Activated T-cell treated with anti-CD3 and anti-CD28 coated beads, Interleukin-2, amount 50 U/mL, for 4 hours (primary cell): ENCODE data around the gene OSBPL3. TPM values are rescaled to one million over a fixed set of nuclear protein-coding genes. Genes with fewer than 3 reads are reported as not detected.

Experiments
- ATAC-seq, 2 donors: fragments of 200-7000 bp; cut with Tn5 transposase; one replicate each; pipeline ENCODE4 v1.10.0; 2021
- DNase-seq: peaks from one replicate; pipeline ENCODE4 v3.0.0-alpha.2; 2020
- H3K27me3 Mint-ChIP-seq: one replicate; pipeline ENCODE4 v1.8.0; 2021; ENCODE audit warnings: low read depth, mixed read lengths
- H3K36me3 Mint-ChIP-seq: one replicate; pipeline ENCODE4 v1.8.0; 2022; ENCODE audit warnings: mixed read lengths; ENCODE audit not compliant: insufficient read depth
- H3K4me1 Mint-ChIP-seq: one replicate; pipeline ENCODE4 v1.8.0; 2021; ENCODE audit warnings: low read depth, mixed read lengths
- H3K4me3 Mint-ChIP-seq: one replicate; pipeline ENCODE4 v1.8.0; 2021; ENCODE audit warnings: mild to moderate bottlenecking, moderate library complexity, mixed read lengths
- H3K9me3 Mint-ChIP-seq: one replicate; pipeline ENCODE4 v1.8.0; 2021; ENCODE audit warnings: mixed read lengths
- total RNA-seq, 3 donors: library from RNA; stranded (reverse); gene quantifications; one replicate each; pipeline ENCODE4 v1.2.1, GENCODE V29; 2021

The OSBPL3 gene
- total RNA-seq, 3 donors from 2014 or later, result 59.0 to 85.4 (median 81.8) TPM

GRCh38 chr7:24871770-24872169 lies 108.2 kb downstream of the OSBPL3 start:
- no peak overlapping the region for H3K4me3 Mint-ChIP-seq
- no peaks in the 10 kb centered on the region for H3K27me3 Mint-ChIP-seq
- H3K36me3 Mint-ChIP-seq, result peaks cover 26% of the 10 kb centered on the region
- peaks cover 17% of the 10 kb centered on the region for H3K4me1 Mint-ChIP-seq
- ATAC-seq, result no peak
- no peaks in the 10 kb centered on the region for H3K9me3 Mint-ChIP-seq
- DNase-seq, result no peak

- no peak overlapping the region for H3K4me3 Mint-ChIP-seq
- no peaks in the 10 kb centered on the region for H3K9me3 Mint-ChIP-seq
- no peaks in the 10 kb centered on the region for H3K27me3 Mint-ChIP-seq
- no peak for ATAC-seq
- DNase-seq, result no peak
- peaks cover 23% of the 10 kb centered on the region for H3K4me1 Mint-ChIP-seq
- peaks cover 33% of the 10 kb centered on the region for H3K36me3 Mint-ChIP-seq
These were observed 109.2 kb downstream of the OSBPL3 start for GRCh38 chr7:24870766-24871165.

- Mint-ChIP-seq H3K9me3 (no peaks in the 10 kb centered on the region), H3K27me3 (no peaks in the 10 kb centered on the region), H3K4me1 (peaks cover 33% of the 10 kb centered on the region), H3K36me3 (peaks cover 43% of the 10 kb centered on the region), H3K4me3 (no peak overlapping the region)
- DNase-seq (no peak), ATAC-seq (no peak)
These were observed 110.4 kb downstream of the OSBPL3 start for GRCh38 chr7:24869572-24869971.

- H3K36me3 Mint-ChIP-seq, result peaks cover 44% of the 10 kb centered on the region
- H3K4me1 Mint-ChIP-seq, result peaks cover 36% of the 10 kb centered on the region
- ATAC-seq (no peak), DNase-seq (no peak)
- no peaks in the 10 kb centered on the region for H3K27me3 Mint-ChIP-seq
- H3K9me3 Mint-ChIP-seq, result no peaks in the 10 kb centered on the region
- no peak overlapping the region for H3K4me3 Mint-ChIP-seq
These were observed 111.2 kb downstream of the OSBPL3 start for GRCh38 chr7:24868741-24869140.

- Mint-ChIP-seq H3K36me3 (peaks cover 61% of the 10 kb centered on the region), H3K4me3 (peak overlapping the region; percentile 29), H3K27me3 (no peaks in the 10 kb centered on the region), H3K9me3 (no peaks in the 10 kb centered on the region), H3K4me1 (peaks cover 30% of the 10 kb centered on the region)
- ATAC-seq (peak; percentile 87 to 89), DNase-seq (no peak)
These were observed 113.9 kb downstream of the OSBPL3 start for GRCh38 chr7:24866004-24866615.

GRCh38 chr7:24864214-24864817 lies 115.7 kb downstream of the OSBPL3 start:
- ATAC-seq (no peak), DNase-seq (no peak)
- peaks cover 56% of the 10 kb centered on the region for H3K36me3 Mint-ChIP-seq
- peaks cover 26% of the 10 kb centered on the region for H3K4me1 Mint-ChIP-seq
- H3K9me3 Mint-ChIP-seq, result no peaks in the 10 kb centered on the region
- H3K27me3 Mint-ChIP-seq, result no peaks in the 10 kb centered on the region
- H3K4me3 Mint-ChIP-seq, result no peak overlapping the region

- Mint-ChIP-seq H3K4me1 (peaks cover 26% of the 10 kb centered on the region), H3K9me3 (no peaks in the 10 kb centered on the region), H3K27me3 (no peaks in the 10 kb centered on the region), H3K4me3 (no peak overlapping the region), H3K36me3 (peaks cover 56% of the 10 kb centered on the region)
- ATAC-seq (no peak), DNase-seq (no peak)
These were observed 116.4 kb downstream of the OSBPL3 start for GRCh38 chr7:24863626-24864025.

- Mint-ChIP-seq H3K4me1 (peaks cover 28% of the 10 kb centered on the region), H3K36me3 (peaks cover 56% of the 10 kb centered on the region), H3K4me3 (no peak overlapping the region), H3K27me3 (no peaks in the 10 kb centered on the region), H3K9me3 (no peaks in the 10 kb centered on the region)
- DNase-seq, result no peak
- ATAC-seq, result no peak
These were observed 117.5 kb downstream of the OSBPL3 start for GRCh38 chr7:24862461-24862860.

GRCh38 chr7:24861336-24861735 lies 118.6 kb downstream of the OSBPL3 start:
- Mint-ChIP-seq H3K4me1 (peaks cover 22% of the 10 kb centered on the region), H3K27me3 (no peaks in the 10 kb centered on the region), H3K9me3 (no peaks in the 10 kb centered on the region), H3K36me3 (peaks cover 51% of the 10 kb centered on the region), H3K4me3 (no peak overlapping the region)
- DNase-seq (no peak), ATAC-seq (no peak)

GRCh38 chr7:24860611-24861010 lies 119.4 kb downstream of the OSBPL3 start:
- DNase-seq (no peak), ATAC-seq (no peak)
- Mint-ChIP-seq H3K36me3 (peaks cover 44% of the 10 kb centered on the region), H3K4me3 (no peak overlapping the region), H3K4me1 (peaks cover 17% of the 10 kb centered on the region), H3K27me3 (no peaks in the 10 kb centered on the region), H3K9me3 (no peaks in the 10 kb centered on the region)

- ATAC-seq (no peak), DNase-seq (no peak)
- Mint-ChIP-seq H3K27me3 (no peaks in the 10 kb centered on the region), H3K4me3 (no peak overlapping the region), H3K36me3 (peaks cover 43% of the 10 kb centered on the region), H3K4me1 (peaks cover 6% of the 10 kb centered on the region), H3K9me3 (no peaks in the 10 kb centered on the region)
These were observed 121.6 kb downstream of the OSBPL3 start for GRCh38 chr7:24858108-24858977.

- Mint-ChIP-seq H3K27me3 (no peaks in the 10 kb centered on the region), H3K36me3 (peaks cover 37% of the 10 kb centered on the region), H3K9me3 (no peaks in the 10 kb centered on the region), H3K4me3 (no peak overlapping the region), H3K4me1 (peaks cover 6% of the 10 kb centered on the region)
- ATAC-seq (no peak), DNase-seq (no peak)
These were observed 122.4 kb downstream of the OSBPL3 start for GRCh38 chr7:24857623-24858022.

- ATAC-seq (no peak), DNase-seq (no peak)
- H3K36me3 Mint-ChIP-seq, result peaks cover 43% of the 10 kb centered on the region
- no peaks in the 10 kb centered on the region for H3K9me3 Mint-ChIP-seq
- peaks cover 13% of the 10 kb centered on the region for H3K4me1 Mint-ChIP-seq
- no peaks in the 10 kb centered on the region for H3K27me3 Mint-ChIP-seq
- H3K4me3 Mint-ChIP-seq, result no peak overlapping the region
These were observed 125.1 kb downstream of the OSBPL3 start for GRCh38 chr7:24854866-24855265.

GRCh38 chr7:24851786-24852185 lies 128.2 kb downstream of the OSBPL3 start:
- no peak overlapping the region for H3K4me3 Mint-ChIP-seq
- H3K4me1 Mint-ChIP-seq, result peaks cover 9% of the 10 kb centered on the region
- H3K27me3 Mint-ChIP-seq, result no peaks in the 10 kb centered on the region
- DNase-seq (peak; percentile 12), ATAC-seq (peak; percentile 71 to 80)
- peaks cover 52% of the 10 kb centered on the region for H3K36me3 Mint-ChIP-seq
- no peaks in the 10 kb centered on the region for H3K9me3 Mint-ChIP-seq
